Measurements from ENCODE around the gene SEC14L5. TPM values are rescaled to one million over a fixed set of nuclear protein-coding genes. Genes with fewer than 3 reads are reported as not detected.

Gene SEC14L5
- polyA plus RNA-seq, 1 donor from 2014 or later, result 0.43 TPM

- Histone ChIP-seq H3K27me3 (ENCODE audit: insufficient read depth, low read depth, low read length) (peaks cover 6% of the 10 kb centered on the region), H4K20me1 (ENCODE audit: insufficient read depth) (no peaks in the 10 kb centered on the region), H3K4me3 (ENCODE audit: low read length) (no peak overlapping the region), H3F3A (ENCODE audit: insufficient read depth, low read length, poor library complexity, severe bottlenecking) (no peaks in the 10 kb centered on the region), H3K27ac (ENCODE audit: low read length) (no peak overlapping the region), H3K79me2 (replicated peaks; ENCODE audit: insufficient read depth, low read length) (no peaks in the 10 kb centered on the region), H3K36me3 (ENCODE audit: insufficient read depth, low read length) (no peaks in the 10 kb centered on the region), H3K9ac (ENCODE audit: low read length) (no peak overlapping the region), H2AFZ (ENCODE audit: low read depth, low read length) (no peak overlapping the region), H3K9me2 (ENCODE audit: insufficient read depth, low read length) (no peaks in the 10 kb centered on the region), H3K9me3 (ENCODE audit: low read length) (peaks cover 4% of the 10 kb centered on the region), H3K4me2 (ENCODE audit: low read length) (no peak overlapping the region)
- TF ChIP-seq EP300 (conservative IDR thresholded peaks at IDR 0.05; ENCODE audit: poor library complexity, severe bottlenecking), result no peak
- no peak for TF ChIP-seq SMC3 (conservative IDR thresholded peaks at IDR 0.05; ENCODE audit: poor library complexity)
- no peak for TF ChIP-seq MXI1 (conservative IDR thresholded peaks at IDR 0.05; ENCODE audit: poor library complexity, severe bottlenecking)
- no peak for TF ChIP-seq EZH2 (IDR thresholded peaks at IDR 0.05; ENCODE audit: borderline replicate concordance, insufficient read depth, low read length, poor library complexity, severe bottlenecking)
- TF ChIP-seq CTCF (IDR thresholded peaks at IDR 0.05; ENCODE audit: poor library complexity, severe bottlenecking), result no peak
- TF ChIP-seq TAF1 (IDR thresholded peaks at IDR 0.05; ENCODE audit: low read depth), result no peak
- no peak for TF ChIP-seq RAD21 (conservative IDR thresholded peaks at IDR 0.05)
- no peak for TF ChIP-seq REST (IDR thresholded peaks at IDR 0.05; ENCODE audit: borderline replicate concordance)
Measured at GRCh38 chr16:4979736-4980660, 21.9 kb downstream of the SEC14L5 start.

- H3K4me3 ChIP-seq (ENCODE audit: low read length), result no peak overlapping the region
- peaks cover 6% of the 10 kb centered on the region for H3K27me3 ChIP-seq (ENCODE audit: insufficient read depth, low read depth, low read length)
- H3K27ac ChIP-seq (ENCODE audit: low read length), result no peak overlapping the region
- no peaks in the 10 kb centered on the region for H3K79me2 ChIP-seq (replicated peaks; ENCODE audit: insufficient read depth, low read length)
- H3F3A ChIP-seq (ENCODE audit: insufficient read depth, low read length, poor library complexity, severe bottlenecking), result no peaks in the 10 kb centered on the region
- TF ChIP-seq POLR2AphosphoS5 (IDR thresholded peaks at IDR 0.05), result no peak
- TF ChIP-seq RAD21 (conservative IDR thresholded peaks at IDR 0.05), result no peak
- no peak for TF ChIP-seq CTCF (IDR thresholded peaks at IDR 0.05; ENCODE audit: poor library complexity, severe bottlenecking)
- TF ChIP-seq SMC3 (conservative IDR thresholded peaks at IDR 0.05; ENCODE audit: poor library complexity), result no peak
- TF ChIP-seq EP300 (conservative IDR thresholded peaks at IDR 0.05; ENCODE audit: poor library complexity, severe bottlenecking), result no peak
- H3K9me3 ChIP-seq (ENCODE audit: low read length), result peaks cover 4% of the 10 kb centered on the region
- H4K20me1 ChIP-seq (ENCODE audit: insufficient read depth), result no peaks in the 10 kb centered on the region
- H3K36me3 ChIP-seq (ENCODE audit: insufficient read depth, low read length), result no peaks in the 10 kb centered on the region
- H3K9ac ChIP-seq (ENCODE audit: low read length), result no peak overlapping the region
- no peak overlapping the region for H2AFZ ChIP-seq (ENCODE audit: low read depth, low read length)
- no peak overlapping the region for H3K4me2 ChIP-seq (ENCODE audit: low read length)
- H3K9me2 ChIP-seq (ENCODE audit: insufficient read depth, low read length), result no peaks in the 10 kb centered on the region
Measured at GRCh38 chr16:4980691-4981090, 22.6 kb downstream of the SEC14L5 start.

Data from neural cell (in vitro differentiated cells).